Keratinocyte (primary cell): ENCODE data around the gene CMBL.

ENCODE experiments used
- CTCF ChIP-seq, 3 experiments: IDR thresholded peaks in 1 of 3; conservative IDR thresholded peaks in 1 of 3; optimal IDR thresholded peaks in 1 of 3; 2 replicates in 2 of 3; 3 replicates in 1 of 3; pipeline versions ENCODE3 to v1.5.1; 2011; ENCODE audit warnings: low read length in 3 of 3, mild to moderate bottlenecking in 3 of 3, moderate library complexity in 2 of 3, control low read depth in 1 of 3, inconsistent platforms in 1 of 3; ENCODE audit not compliant: insufficient read depth in 2 of 3; ENCODE audit errors: extremely low read depth in 1 of 3
- EZH2 ChIP-seq: IDR thresholded peaks from one replicate; pipeline ENCODE4 v1.6.1; 2012; ENCODE audit warnings: inconsistent platforms, mild to moderate bottlenecking, low read length, moderate library complexity

- TF ChIP-seq EZH2 (no peak), CTCF (optimal IDR thresholded peaks at IDR 0.05 in 1 of 3, IDR thresholded peaks at IDR 0.05 in 1 of 3, conservative IDR thresholded peaks at IDR 0.05 in 1 of 3; ENCODE audit: extremely low read depth in 1 of 3, insufficient read depth in 2 of 3, low read length in 3 of 3) (no peak)
These were observed 29.7 kb downstream of the CMBL start for GRCh38 chr5:10277773-10278630.
